Activated B cell treated with CpG ODN at 0.5 μM for 24 hours (primary cell): Measurements from ENCODE around the gene WFDC5. TPM values are rescaled to one million over a fixed set of nuclear protein-coding genes. Genes with fewer than 3 reads are reported as not detected.

Source experiments
- ATAC-seq: fragments of 200-7000 bp; cut with Tn5 transposase; one replicate; pipeline ENCODE4 v1.10.0; 2021; ENCODE audit warnings: low read depth, mild to moderate bottlenecking, moderate library complexity
- CTCF ChIA-PET: fragments of 350-600 bp; sonication (Branson Sonifier 250); formaldehyde crosslinking; loops from one replicate; lab custom pipeline; 2021; ENCODE audit warnings: antibody characterized with exemption; lab: Charles Lee
- POLR2A ChIA-PET: fragments of 350-600 bp; sonication (Branson Sonifier 250); formaldehyde crosslinking; loops from one replicate; lab custom pipeline; 2021; ENCODE audit warnings: antibody characterized with exemption; lab: Charles Lee
- DNase-seq: peaks from one replicate; pipeline ENCODE4 v3.0.0; 2022
- H3K27ac Mint-ChIP-seq: one replicate; pipeline ENCODE4 v1.8.0; 2020; ENCODE audit warnings: mixed read lengths
- H3K27me3 Mint-ChIP-seq: one replicate; pipeline ENCODE4 v1.8.0; 2021; ENCODE audit warnings: mixed read lengths
- H3K36me3 Mint-ChIP-seq: one replicate; pipeline ENCODE4 v1.8.0; 2021; ENCODE audit warnings: low read depth, mixed read lengths
- H3K4me1 Mint-ChIP-seq: one replicate; pipeline ENCODE4 v1.8.0; 2021; ENCODE audit warnings: mixed read lengths
- H3K4me3 Mint-ChIP-seq: one replicate; pipeline ENCODE4 v1.8.0; 2020; ENCODE audit warnings: mild to moderate bottlenecking, mixed read lengths
- H3K9me3 Mint-ChIP-seq: one replicate; pipeline ENCODE4 v1.8.0; 2020; ENCODE audit warnings: mixed read lengths
- intact Hi-C: fragments of 100-400 bp; cut with micrococcal nuclease; formaldehyde crosslinking; loops from one replicate; pipeline ENCODE4 v1.15.1; 2024
- total RNA-seq: library from RNA; stranded (reverse); gene quantifications from 2 replicates; pipeline ENCODE4 v1.2.3, GENCODE V29; 2022
- TF ChIP-seq, protein P1 (sequence below): fragments of 200-600 bp; IDR thresholded peaks from one replicate; pipeline ENCODE4 v1.8.0; 2022; ENCODE audit warnings: antibody characterized with exemption, mild to moderate bottlenecking

The WFDC5 gene
- total RNA-seq, 1 donor from 2014 or later = not detected

DNA sequence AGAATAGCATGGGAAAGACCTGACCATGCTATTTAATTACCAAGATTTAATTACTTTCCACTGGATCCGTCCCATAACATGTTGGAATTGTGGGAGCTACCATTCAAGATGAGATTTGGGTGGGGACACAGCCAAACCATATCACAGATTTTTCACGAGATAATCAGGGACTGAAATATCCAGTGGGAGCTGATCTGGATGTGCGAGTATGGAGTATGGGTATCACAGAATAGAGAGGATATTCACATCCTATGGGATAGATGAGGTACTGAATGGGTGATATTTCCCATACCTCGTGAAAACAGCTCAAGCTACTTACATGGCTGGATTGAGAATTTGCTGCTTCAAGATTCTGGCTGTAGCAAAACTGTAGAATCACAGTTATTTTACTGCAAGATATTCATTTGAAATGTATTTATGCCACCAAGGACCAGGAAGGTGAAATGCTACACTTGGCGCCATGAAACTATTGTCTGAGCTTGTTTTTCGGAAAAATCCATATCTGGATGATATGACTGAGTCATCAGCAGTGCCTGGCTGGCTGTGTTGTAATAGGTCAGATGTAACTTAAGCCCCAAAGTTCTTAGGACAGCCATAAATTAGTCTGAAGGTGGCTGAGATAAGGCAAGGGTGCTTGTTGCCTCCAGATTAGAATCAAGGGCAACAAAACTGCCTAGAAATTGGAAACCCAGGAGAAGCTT is 43.9 kb downstream of the WFDC5 start:
- TF ChIP-seq, protein P1, sequence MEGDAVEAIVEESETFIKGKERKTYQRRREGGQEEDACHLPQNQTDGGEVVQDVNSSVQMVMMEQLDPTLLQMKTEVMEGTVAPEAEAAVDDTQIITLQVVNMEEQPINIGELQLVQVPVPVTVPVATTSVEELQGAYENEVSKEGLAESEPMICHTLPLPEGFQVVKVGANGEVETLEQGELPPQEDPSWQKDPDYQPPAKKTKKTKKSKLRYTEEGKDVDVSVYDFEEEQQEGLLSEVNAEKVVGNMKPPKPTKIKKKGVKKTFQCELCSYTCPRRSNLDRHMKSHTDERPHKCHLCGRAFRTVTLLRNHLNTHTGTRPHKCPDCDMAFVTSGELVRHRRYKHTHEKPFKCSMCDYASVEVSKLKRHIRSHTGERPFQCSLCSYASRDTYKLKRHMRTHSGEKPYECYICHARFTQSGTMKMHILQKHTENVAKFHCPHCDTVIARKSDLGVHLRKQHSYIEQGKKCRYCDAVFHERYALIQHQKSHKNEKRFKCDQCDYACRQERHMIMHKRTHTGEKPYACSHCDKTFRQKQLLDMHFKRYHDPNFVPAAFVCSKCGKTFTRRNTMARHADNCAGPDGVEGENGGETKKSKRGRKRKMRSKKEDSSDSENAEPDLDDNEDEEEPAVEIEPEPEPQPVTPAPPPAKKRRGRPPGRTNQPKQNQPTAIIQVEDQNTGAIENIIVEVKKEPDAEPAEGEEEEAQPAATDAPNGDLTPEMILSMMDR = no peak
- CTCF ChIA-PET = interaction anchor here (1.4 to 3.0 kb wide), 3 partner anchors 21 to 27 kb away, joined by 3 to 9 read pairs (median 5); no protein-coding TSS in a partner anchor
- no peak for DNase-seq
- intact Hi-C loops = loop anchor here (2.0 kb wide), 1 partner anchor 16 kb away; no protein-coding TSS in a partner anchor
- POLR2A ChIA-PET = no interaction called here
- H3K4me3 Mint-ChIP-seq = no peak overlapping the region
- H3K36me3 Mint-ChIP-seq = peaks cover 83% of the 10 kb centered on the region
- H3K9me3 Mint-ChIP-seq = no peaks in the 10 kb centered on the region
- H3K4me1 Mint-ChIP-seq = peaks cover 21% of the 10 kb centered on the region
- no peak overlapping the region for H3K27ac Mint-ChIP-seq
- no peaks in the 10 kb centered on the region for H3K27me3 Mint-ChIP-seq
- no peak for ATAC-seq

DNA sequence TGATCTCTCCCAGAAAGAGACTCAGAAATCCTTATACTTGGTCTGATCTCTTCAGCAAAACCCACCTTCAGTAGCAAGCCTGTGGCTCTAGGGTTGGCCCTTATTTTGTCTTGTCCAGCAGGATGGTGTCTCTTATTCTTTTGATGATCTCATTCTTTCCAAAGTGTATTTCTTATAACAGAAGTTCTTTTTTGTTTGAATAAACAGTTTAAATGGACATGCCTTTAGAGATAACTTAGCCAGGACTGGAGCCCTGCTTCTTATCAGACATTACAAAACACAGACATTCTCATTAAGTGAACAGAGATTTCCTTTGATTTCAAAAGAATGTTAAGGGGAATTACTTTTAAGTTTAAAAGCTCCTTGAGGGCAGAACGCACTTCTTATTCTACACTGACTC is 45.7 kb downstream of the WFDC5 start:
- Mint-ChIP-seq H3K9me3 (no peaks in the 10 kb centered on the region), H3K27me3 (no peaks in the 10 kb centered on the region), H3K36me3 (peaks cover 82% of the 10 kb centered on the region), H3K27ac (no peak overlapping the region), H3K4me3 (no peak overlapping the region), H3K4me1 (peaks cover 36% of the 10 kb centered on the region)
- intact Hi-C loops = no loop called here
- DNase-seq = no peak
- TF ChIP-seq, protein P1 = no peak
- ChIA-PET CTCF (interaction anchor here (1.0 to 3.0 kb wide), 2 partner anchors 19 to 25 kb away, joined by 3 to 5 read pairs; no protein-coding TSS in a partner anchor), POLR2A (no interaction called here)
- no peak for ATAC-seq

DNA sequence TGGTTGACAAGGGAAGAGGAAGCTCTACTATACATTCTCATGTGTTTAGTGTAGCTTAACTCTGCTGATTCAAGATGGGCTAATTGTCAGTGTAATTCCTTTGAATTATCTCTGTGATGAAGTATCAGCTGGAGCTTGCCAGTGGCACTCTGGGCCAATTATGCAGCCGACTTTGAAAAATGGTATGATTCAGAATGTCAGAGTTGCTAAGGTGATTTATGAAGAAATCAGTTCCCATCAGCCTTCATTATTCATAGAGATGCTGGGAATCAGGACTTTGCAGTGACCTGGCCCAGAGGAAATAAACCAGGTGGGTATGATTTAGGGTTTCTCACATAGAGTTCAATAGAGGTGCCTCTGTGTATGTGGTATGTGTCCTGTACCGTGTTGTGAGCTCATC is 47.4 kb downstream of the WFDC5 start:
- H3K36me3 Mint-ChIP-seq = peaks cover 78% of the 10 kb centered on the region
- POLR2A ChIA-PET = no interaction called here
- no peak for DNase-seq
- H3K27ac Mint-ChIP-seq = no peak overlapping the region
- TF ChIP-seq, protein P1 = no peak
- CTCF ChIA-PET = interaction anchor here (0.9 kb wide), 1 partner anchor 24 kb away, joined by 3 read pairs; no protein-coding TSS in a partner anchor
- no peak for ATAC-seq
- peaks cover 48% of the 10 kb centered on the region for H3K4me1 Mint-ChIP-seq
- no peaks in the 10 kb centered on the region for H3K27me3 Mint-ChIP-seq
- intact Hi-C loops = no loop called here
- H3K4me3 Mint-ChIP-seq = no peak overlapping the region
- peaks cover 3% of the 10 kb centered on the region for H3K9me3 Mint-ChIP-seq

DNA sequence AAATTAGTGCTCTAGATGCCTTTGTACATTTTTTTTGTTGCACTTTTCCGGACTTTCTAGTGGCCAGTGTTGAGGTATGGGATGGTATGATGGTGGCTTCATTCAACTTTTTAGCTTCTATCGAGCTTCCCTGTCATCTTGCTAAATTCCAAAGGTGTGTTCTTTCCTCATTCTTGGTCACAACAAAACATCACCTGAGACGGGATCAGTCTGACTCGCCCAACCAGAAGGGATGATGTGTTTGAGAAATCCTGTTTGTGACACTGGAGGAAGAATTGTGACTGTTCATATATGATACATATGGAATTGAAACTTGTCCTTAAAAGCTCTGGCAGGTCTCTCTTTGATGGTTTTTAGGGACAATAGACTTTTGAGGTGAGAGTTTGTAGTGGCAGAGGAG is 47.9 kb downstream of the WFDC5 start:
- intact Hi-C loops = no loop called here
- H3K27me3 Mint-ChIP-seq = no peaks in the 10 kb centered on the region
- no peak overlapping the region for H3K4me3 Mint-ChIP-seq
- TF ChIP-seq, protein P1 = no peak
- ChIA-PET POLR2A (no interaction called here), CTCF (interaction anchor here (0.9 kb wide), 1 partner anchor 23 kb away, joined by 3 read pairs; no protein-coding TSS in a partner anchor)
- peaks cover 83% of the 10 kb centered on the region for H3K36me3 Mint-ChIP-seq
- no peak for DNase-seq
- H3K4me1 Mint-ChIP-seq = peaks cover 53% of the 10 kb centered on the region
- peaks cover 3% of the 10 kb centered on the region for H3K9me3 Mint-ChIP-seq
- no peak for ATAC-seq
- no peak overlapping the region for H3K27ac Mint-ChIP-seq

DNA sequence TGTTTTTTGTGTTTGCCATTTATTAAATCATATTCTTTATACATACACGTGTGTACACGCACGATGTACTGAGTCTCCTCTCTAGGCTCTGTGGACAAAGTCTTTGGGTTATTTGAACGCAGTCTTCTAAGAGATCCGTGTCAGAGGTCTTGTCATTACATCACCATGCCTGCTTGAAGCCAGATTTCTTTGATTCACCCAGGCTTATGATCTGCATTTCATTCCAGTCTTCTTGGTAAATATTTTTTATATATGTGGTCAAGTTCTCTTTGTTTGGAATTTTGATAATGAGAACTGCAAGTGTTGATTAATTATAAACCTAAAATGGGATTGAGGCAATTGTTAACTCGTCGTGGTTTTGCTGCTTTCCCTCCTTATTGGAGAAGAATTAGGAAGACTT is 48.6 kb downstream of the WFDC5 start:
- H3K4me3 Mint-ChIP-seq = no peak overlapping the region
- intact Hi-C loops = no loop called here
- ChIA-PET POLR2A (no interaction called here), CTCF (interaction anchor here (1.6 kb wide), 1 partner anchor 30 kb away, joined by 5 read pairs; no protein-coding TSS in a partner anchor)
- DNase-seq = no peak
- no peak for ATAC-seq
- no peaks in the 10 kb centered on the region for H3K27me3 Mint-ChIP-seq
- H3K9me3 Mint-ChIP-seq = peaks cover 3% of the 10 kb centered on the region
- no peak overlapping the region for H3K27ac Mint-ChIP-seq
- H3K4me1 Mint-ChIP-seq = peaks cover 55% of the 10 kb centered on the region
- H3K36me3 Mint-ChIP-seq = peaks cover 80% of the 10 kb centered on the region
- TF ChIP-seq, protein P1 = no peak
